Thyroid gland (tissue), 4 donors: ENCODE measurements around the gene IGFALS.

Experiments used
- CTCF ChIP-seq, 6 experiments: fragments of 200-600 bp in 3 of 6; fragments of 450-650 bp in 3 of 6; sonication (generic) in 3 of 6; IDR thresholded peaks; one replicate each; pipeline ENCODE4 v1.5.1; 2016 to 2019; ENCODE audit warnings: antibody characterized with exemption in 6 of 6, mild to moderate bottlenecking in 2 of 6, inconsistent platforms in 1 of 6, moderate library complexity in 1 of 6
- POLR2A ChIP-seq, 2 donors: fragments of 450-650 bp; IDR thresholded peaks; one replicate each; pipeline ENCODE4 v1.6.1; 2017; ENCODE audit warnings: antibody characterized with exemption in 2 of 2, mild to moderate bottlenecking in 2 of 2, moderate library complexity in 1 of 2

DNA sequence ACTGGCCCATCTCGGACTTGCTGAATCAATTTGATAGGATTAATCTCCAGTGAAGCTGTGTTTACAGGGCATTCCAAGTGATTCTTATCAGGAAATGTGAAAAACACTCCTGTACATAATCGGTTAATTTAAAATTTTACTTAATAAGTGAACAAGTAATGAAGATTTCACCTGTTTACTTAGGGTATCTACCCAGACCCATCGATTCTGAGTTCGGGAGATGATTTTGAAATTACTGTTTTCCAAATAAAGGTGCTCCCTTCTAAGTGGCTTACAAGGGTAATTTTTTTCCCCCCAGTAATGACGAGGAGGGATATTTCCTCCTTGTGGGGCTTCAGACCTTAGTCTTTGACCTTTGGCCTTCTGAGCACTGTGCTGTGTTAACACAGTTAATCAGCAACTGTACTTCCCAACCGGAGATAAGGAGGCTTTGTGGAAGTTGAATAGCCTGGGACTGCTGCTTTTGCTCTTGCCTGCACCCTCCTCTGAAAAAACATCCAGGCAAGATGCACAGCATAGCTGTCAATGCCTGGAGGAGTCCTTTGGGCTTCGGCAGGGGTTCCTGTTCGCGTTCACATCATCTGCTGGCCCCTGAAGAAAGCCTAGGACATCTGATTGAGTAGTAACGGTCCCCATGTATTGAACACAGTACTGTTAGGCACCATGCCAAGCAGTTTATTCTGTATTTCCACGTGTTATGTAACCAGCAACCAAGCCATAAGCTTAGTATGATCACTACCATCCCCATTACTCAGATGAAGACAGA lies 35.3 kb upstream of the IGFALS start:
- TF ChIP-seq CTCF (IDR thresholded peaks at IDR 0.05) (no peak), POLR2A (IDR thresholded peaks at IDR 0.05) (no peak)
